HG03432 (cell line): ENCODE results near the gene FUT7.
A peak's percentile ranks its signal among the peaks of the same experiment; 100 is the strongest.

Source experiments
- ATAC-seq: cut with Tn5 transposase; IDR thresholded peaks from one replicate; pipeline ENCODE4 v1.9.1; 2021; ENCODE audit warnings: mild to moderate bottlenecking, moderate library complexity; ENCODE audit not compliant: unreplicated experiment

FUT7 gene, protein sequence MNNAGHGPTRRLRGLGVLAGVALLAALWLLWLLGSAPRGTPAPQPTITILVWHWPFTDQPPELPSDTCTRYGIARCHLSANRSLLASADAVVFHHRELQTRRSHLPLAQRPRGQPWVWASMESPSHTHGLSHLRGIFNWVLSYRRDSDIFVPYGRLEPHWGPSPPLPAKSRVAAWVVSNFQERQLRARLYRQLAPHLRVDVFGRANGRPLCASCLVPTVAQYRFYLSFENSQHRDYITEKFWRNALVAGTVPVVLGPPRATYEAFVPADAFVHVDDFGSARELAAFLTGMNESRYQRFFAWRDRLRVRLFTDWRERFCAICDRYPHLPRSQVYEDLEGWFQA

DNA sequence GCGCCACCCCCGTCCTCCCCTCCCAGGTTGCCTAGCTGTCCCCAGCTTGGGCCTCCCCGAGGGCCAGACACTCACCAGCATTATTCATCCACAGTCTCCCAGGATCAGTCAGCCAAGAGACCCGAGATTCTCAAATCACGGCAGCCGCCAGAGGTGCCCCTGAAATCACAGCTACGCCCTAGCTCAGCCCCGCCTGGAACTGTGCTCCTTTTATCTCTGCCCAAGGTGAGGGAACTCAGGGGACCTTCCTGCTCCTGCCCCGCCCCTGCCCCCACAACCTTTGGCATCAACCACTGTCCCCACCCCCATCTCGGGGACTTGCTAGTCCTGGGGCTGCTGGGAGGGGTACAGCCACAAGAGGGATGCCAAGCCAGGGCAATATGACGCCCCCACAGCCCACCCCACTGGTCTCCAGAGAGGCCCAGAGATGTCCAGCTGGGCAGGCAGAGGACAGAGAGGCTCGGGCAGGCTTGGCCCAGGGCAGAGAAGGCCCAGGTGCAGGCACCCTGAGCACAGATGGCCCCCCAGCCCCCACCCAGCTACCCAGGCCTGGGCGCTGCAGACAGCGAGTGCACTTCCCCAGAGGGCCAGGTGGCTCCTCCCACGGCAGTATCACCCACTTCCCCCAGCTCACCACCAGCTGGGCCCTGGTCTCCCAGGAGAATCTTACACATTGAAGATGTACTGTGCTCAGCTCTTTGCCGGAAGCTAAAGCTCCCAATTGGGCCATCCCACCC lies at the start of gene FUT7:
TSS of gene FUT7 (minus strand) at position 185 of the 737 bp plus-strand sequence. CDS start at position 88, 97 bp downstream.
- ATAC-seq: no peak

DNA sequence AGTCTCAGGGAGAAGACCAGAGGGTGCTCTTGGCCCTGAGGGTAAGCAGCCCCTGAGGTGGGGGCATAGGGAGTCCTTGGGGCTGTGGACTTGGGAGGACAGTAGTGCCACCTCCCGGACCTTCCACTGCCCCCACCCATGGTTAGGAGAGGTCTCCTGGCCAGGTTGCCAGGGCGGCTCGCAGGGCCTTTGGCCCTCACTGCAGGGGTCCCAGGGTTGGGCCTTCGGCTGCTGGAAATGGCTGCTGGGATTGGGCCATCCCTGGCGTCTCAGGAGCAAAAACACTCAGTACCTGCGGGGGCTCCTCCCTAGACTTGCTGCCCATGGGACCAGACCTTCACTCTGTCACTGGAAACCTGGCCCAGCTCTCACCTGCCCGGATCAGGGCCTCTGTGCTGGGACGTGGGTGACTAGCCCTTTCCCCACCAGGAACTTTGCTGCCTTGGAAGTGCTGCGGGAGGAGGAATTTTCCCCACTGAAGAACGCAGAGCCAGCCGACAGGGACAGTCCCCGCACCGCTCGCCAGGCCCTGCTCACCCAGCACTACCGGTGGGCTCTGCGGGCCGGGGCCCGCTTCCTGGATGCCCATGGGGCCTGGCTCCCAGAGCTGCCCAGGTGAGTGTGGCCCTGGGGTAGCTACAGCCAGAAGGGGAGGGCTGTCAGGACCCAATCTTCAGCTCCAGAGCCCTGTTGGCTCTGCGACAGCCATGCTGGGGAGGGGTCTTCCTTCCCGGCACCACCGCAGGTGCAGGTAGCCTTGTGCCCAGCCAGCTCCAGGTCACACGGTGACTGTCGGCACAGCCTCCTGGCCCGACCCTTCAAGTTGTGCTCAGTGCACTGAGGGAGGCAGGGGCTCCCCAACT lies 48.6 kb upstream of the FUT7 start:
- no peak for ATAC-seq

DNA sequence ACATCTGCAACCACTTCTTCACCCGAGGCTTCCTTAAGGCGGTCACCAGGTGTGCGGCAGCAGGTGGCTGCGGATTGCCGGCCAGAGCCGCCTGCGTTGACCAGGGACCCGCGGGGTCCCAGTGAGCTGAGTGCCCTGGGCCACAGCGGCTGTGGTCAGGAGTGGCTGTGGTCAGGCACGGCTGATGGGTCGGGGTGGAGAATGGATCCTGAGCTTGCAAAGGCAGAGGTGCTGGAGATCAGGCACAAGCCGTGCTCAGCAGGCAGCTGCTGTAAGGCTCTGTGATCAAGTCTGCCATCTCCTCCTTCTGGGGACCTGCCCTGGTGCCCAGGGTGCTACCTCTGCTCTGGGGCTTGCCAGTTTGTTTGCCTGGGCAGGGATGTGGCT lies 47.5 kb upstream of the FUT7 start:
- ATAC-seq: no peak

DNA sequence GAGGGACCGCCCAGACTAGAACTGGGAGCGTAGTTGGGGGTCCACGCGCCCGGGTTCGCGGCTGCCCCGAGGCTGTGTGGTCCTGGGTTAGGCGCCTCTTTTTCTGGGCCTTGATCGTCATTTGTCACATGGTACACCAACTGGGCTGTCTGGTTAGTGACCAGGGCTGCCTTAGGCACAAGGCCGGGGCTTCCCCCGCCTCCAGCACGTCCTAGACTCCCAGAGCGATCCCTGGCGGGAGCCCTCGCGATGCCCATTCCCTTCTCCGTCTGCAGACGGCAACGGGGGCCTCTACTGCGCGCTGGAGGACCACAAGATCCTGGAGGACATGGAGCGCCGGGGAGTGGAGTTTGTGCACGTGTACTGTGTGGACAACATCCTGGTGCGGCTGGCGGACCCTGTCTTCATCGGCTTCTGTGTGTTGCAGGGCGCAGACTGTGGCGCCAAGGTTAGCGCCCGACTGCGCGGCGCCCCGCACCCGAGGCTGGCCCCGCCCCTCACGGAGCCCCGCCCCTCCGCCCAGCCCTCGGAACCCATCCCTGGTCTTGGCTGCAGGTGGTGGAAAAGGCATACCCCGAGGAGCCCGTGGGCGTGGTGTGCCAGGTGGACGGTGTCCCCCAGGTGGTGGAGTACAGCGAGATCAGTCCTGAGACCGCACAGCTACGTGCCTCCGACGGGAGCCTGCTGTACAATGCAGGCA lies 47.0 kb upstream of the FUT7 start:
- no peak for ATAC-seq

DNA sequence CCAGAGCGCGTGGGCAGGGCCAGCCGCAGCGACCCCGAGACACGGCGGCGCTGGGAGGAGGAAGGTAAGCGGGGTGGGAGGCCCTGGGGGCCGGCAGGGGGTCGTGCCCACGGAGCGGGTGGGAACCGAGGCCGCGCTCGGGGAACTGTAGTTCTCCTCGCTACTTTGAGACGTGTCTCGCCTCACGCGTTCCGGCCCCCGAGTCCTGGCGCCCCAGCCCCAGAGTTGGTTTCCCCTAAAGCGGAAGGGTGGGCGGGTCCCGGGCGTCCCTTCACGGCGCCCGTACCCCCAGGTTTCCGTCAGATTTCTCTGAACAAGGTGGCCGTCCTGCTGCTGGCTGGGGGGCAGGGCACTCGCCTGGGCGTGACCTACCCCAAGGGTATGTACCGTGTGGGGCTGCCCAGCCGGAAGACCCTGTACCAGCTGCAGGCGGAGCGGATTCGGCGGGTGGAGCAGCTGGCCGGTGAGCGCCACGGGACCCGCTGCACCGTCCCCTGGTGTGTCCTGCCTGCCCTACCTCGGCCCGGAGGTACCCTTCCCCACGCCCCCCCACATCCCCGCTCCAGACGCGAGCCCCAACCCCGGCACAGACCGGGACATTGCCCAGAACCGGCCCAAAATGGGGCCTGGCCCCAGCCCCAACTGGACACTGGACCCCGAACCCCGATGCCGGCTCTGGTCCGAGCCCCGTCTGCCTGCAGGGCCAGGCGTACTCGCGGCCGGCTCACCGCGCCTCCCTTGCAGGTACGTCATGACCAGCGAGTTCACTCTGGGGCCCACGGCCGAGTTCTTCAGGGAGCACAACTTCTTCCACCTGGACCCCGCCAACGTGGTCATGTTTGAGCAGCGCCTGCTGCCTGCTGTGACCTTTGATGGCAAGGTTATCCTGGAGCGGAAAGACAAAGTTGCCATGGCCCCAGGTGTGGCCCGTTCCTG lies 46.1 kb upstream of the FUT7 start:
- ATAC-seq: peak; percentile 24

DNA sequence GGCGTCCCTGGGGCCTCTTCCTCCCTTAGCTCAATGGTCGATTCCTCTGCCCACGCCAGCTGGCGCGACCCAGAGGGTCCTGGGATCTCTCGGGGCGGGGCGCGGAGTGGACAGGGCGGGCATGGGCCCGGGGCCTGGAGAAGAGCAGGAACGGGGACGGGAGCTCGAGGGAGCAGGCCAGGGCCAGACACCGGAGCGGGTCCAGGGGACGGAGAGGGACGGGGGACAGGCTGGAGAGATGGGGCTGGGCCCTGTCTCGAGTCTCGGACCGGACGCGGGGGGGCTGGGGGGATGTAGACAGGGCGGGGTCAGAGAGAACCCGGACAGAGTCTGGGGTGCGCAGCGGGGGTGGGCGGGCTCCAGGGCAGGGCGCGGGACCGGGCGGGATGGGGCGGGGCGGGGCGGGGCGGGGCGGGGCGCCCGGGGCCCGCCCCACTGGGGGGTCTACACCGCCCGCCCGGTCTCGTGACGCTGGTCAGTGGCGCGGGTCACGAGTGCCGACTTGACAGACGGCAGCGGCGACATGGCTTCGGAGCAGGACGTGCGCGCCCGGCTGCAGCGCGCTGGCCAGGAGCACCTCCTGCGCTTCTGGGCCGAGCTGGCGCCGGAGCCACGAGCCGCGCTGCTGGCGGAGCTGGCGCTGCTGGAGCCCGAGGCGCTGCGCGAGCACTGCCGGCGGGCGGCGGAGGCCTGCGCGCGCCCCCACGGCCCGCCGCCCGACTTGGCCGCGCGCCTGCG lies 45.3 kb upstream of the FUT7 start, which contains the start of gene UAP1L1:
TSS of gene UAP1L1 (plus strand) at position 508 of the 738 bp plus-strand sequence. CDS start at position 524, 16 bp downstream.
- peak; percentile 47 for ATAC-seq

DNA sequence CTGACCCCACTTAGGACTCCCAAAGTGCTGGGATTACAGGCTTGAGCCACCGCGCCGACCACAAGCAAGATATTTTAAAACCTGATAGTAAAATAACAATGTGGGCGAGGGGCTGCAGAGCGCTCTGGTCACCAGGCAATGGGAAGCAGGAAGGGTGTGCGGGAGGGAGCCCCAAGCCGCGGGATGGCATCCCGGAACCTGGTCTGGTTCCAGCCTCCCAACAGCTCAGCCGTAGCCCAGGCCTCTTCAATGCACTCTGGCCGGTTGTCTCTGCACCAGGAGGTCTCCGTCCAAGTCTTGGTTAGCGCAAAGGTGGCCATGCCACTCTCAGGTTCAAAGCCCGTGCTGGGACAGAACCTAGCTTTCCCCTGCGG lies 44.7 kb upstream of the FUT7 start:
- no peak for ATAC-seq

DNA sequence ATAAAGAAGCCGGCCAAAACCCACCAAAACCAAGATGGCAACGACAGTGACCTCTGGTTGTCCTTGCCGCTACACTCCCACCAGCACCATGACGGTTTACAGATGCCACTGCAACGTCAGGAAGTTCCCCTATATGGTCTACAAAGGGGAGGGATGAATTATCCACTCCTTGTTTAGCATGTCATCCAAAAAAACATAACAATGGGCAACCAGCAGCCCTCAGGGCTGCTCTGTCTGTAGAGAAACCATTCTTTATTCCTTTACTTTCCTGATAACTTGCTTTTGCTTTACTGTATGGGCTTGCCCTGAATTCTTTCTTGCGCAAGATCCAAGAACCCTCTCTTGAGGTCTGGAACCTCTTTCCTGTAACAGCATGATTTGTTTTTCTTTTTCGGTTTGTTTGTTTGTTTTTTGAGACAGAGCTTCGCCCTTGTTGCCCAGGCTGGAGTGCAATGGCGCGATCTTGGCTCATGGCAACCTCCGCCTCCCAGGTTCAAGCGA lies 43.4 kb upstream of the FUT7 start:
- ATAC-seq: no peak

DNA sequence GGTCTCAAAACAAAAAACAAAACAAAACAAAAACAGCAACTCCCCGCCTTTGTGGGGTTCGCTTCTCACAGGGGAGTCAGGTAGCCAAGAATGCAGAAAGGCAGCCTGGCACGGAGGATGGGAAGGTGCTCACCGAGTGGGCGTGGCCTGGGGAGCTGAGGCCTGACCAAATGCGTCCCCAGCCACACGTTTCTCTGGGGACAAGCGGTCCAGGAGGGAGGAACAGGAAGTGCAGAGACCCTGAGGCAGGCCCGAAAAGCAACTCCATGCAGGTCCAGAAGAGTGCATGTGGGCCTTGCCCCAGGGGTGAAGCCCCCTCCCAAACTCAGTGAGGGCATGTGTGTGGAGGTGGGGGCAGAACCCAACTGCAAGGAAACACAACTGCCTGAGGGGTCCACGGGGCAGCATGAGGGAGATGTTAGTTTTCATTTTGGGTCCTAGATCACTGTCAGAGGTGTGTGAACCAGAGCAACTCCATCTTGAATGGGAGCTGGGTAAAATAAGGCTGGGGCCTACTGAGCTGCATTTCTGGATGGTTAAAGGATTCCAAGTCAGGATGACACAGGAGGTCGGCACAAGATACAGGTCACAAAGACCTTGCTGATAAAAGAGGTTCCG lies 42.9 kb upstream of the FUT7 start:
- no peak for ATAC-seq

DNA sequence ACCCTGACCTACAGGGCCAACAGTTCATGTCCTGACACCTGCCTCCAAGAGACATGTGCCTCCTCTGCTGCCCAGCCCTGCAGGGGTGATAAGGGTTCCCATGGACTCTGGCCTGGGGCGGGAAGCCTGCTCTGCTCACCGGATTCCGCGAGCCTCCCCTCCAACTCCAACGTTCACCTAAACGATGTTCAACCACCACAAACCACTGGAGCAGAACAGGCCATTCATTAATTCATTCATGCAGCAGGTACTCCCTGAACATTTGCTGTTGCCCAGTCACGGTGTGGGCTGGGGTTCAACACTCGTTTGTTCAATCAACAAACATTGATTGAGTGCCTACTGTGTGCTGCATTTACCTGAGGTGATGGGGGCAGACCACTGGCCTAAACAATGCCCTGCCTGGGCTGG lies 42.1 kb upstream of the FUT7 start:
- no peak for ATAC-seq

DNA sequence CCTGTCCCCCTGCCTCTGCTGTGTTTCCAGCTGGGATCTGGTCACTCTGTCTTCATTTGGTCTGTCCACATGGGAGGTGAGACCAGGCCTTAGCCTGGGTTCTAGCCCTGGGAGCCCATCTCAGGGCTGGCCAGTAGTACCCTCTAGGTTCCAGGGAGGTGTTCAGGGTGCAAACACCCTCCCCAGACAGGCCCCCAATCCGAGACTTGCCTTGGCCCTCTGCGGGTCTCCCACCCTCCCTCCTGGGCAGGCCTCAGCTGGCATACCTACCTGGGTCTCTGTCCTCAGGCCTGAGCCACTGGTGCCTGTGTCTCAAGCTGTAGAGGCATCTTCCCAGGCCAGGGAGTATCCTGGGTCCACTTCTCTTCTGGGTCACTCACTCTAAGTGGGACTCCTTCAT lies 39.4 kb upstream of the FUT7 start:
- no peak for ATAC-seq

DNA sequence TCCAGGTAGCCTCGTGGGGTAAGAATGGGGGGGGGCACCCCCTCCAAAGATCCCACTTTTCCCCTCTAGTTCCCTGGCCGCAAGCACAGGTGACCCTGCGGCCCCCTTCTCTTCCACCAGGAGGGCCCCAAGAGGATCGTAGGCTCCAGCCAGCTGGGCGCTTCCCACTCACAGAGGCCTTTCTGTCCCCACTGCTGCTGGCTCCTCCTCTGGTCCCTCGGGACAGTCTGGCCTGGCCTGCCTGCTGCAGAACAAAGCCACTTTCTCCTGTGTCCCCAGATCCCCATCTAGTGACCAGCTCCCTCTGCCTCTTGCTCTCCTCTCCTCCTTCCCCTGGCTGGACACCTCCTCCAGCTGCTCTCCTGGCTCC lies 39.0 kb upstream of the FUT7 start:
- ATAC-seq: no peak

DNA sequence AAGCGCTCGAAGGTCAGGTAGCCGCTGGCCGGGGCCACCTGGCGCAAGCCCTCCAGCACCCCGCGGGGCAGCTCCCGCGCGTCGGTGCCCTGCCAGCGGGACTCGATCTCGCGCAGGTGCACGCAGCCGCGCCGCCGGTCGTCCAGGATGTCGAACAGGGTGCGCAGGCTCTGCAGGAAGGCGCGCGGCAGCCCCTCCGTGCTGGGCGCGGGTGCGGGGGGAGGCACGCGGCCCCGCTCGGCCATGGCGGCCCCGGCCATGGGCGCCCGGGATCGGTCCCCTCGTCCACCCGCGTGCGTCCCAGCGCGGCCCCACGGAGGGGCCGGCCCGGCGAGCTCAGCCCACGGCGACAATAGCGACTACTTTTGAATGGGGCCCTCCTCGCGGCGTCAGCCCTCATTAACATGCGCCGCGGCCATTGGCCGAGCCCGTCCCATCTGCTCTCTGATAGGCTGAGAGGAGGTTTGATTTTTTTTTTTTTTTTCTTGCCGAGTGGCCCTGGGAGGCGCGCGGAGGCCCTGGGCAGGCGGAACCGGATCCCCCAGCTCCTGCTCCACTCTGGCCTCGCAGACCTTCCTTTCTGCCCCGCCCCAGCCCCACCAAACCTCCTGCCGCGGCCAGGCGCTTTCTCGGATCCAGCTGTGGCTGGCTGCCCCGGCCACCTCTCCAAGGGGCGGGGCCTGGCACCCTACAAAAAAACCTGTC lies 38.5 kb upstream of the FUT7 start, which contains the start of gene SAPCD2:
TSS of gene SAPCD2 (minus strand) at position 357 of the 705 bp plus-strand sequence. CDS start at position 260, 97 bp downstream.
- peak; percentile 63 for ATAC-seq

DNA sequence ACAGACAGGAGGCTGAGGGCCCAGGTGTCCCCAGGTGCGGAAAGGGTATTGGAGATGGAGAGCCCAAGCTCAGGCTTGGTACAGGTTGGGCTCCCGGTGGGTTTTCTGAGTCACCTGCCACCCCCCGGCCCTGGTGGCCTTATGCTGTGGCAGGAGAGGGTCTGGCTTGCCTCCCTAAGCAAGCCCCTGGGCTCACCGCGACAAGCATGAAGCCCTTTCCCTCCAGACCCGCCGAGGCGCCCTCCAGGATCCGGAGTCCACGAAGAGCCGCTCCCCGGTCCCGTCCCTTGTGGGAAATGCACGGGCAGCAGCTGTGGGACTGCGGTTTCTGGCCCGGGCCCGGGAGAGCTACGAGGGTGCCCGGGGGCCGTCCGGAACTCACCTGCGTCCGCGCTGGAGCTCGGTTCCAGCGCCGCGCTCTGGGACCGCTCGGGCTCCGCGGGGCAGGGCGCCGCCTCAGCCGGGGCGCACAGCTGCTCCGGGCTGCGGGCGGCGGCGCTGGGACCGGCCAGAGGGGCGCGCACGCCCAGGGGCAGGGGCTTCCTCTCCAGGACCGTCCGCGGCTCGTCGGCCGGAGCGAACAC lies 37.7 kb upstream of the FUT7 start:
- peak; percentile 24 for ATAC-seq

DNA sequence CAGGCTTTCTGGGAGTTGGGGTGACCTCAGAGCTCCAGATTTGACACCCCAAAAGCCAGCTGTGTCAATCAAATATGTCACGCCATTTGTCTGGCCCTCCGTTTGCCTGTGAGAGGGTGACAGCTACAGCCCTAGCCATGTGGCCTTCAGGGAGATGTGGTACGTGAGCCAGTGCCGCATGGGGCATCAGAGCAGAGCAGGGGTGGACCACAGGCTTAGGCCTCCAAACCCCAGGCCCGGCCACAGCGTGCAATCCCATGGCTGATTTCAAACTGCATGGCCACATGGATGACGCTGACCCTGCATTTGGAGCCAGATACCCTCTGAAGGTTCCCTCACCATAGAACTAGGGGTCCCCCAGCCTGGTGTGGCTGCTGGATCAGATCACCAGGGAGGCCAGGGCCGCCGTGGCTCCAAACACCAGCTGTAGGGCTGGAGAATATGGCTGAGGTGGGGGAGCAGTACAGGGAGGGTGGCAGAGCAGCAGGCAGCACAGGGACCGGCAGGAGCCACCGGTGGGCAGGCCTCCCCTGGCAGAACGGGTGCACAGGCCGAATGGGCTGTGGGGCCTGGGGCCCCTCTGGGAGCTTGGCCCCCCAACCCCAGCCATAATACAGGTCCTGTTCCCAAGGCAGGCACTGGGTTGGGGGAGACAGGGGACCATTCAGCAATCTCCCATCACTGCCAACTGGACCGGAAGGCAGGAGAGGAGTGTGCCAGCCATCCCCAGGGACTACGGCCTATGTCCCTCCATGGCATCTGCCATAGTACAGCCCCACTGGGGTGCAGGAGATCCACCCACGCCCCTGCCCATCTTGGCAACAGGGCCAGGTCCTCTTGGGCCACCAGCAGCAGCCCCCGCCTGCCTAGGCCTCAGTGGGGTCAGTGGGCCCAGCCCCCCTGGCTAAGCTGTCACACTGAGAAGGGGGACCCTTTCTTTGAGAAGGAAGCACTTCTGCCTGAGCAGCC lies 36.9 kb upstream of the FUT7 start:
- ATAC-seq: no peak

DNA sequence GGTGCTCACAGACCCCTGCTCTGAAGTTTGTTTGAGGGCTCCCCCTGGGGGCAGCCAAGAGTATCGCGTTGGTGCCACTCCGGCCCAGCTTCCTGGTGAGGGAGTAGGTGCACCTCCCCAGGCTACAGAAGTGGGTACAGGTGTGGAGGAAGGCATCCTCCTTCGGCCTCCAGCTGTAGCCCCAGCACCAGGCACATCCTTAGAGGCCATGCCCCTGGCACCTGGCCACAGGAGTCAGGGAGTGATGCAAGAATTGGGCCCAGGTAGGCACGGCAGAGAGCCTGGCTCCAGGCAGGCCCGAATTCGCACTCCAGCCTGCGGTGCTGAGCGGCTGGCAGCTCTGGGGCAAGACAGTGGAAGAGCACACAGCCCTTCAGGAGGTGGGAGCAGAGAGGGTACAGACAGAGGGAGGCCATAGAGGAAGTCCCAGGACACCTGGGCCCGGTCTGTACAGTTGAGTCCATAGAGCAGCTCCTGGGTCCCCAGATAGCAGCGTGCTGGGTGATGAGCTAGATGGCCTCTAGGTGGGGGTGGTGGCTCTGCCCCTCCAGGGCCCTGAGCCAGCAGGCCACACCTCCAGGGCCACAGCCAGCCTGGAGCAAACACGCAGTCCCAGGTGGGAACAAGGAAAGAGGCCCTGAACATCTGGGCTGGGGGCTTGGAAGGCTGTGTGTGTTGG lies 36.1 kb upstream of the FUT7 start:
- ATAC-seq: peak; percentile 40
